ENCODE measurements around the gene ADGRL2.

ADGRL2 gene

DNA sequence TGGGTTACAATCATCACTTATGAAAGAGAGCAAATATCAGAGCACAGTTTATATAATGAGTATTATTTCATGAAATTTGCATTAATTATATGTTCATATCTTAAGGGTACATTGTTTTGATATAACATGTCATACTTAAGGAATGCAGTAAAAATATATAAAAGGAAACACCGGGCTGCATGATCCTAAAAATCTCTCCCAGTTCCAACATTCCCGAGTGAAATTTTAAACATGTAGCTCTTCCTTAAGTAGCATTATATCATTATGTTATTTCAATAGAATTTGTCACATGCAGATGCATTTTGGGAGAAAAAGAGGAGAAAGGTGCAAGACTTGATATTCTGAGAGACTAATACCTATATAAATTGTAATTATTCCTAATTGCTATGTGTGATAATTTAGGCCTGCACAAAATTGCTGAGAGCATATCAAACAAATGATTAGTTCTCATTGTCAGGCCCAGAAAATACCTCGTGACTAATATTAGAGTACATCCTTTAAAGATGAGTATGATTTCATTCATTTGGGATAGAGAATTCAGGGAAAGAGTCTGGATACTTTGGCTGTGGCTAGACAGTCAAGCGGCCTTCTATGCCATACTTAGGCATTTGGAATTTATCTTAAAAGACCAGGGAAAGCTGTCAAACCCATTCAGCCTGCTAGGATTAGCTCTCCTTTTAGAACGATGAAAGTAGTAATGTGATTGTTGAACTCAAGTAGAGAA is 86.8 kb downstream of the ADGRL2 start:
- Histone ChIP-seq H3K9me3 (no peaks in the 10 kb centered on the region), H3K4me3 (ENCODE audit: low read depth, low read length) (no peak overlapping the region), H3K36me3 (no peaks in the 10 kb centered on the region), H3K27me3 (no peaks in the 10 kb centered on the region), H3K4me1 (no peaks in the 10 kb centered on the region)
- DNase-seq, result no peak
- TF ChIP-seq, protein P1, sequence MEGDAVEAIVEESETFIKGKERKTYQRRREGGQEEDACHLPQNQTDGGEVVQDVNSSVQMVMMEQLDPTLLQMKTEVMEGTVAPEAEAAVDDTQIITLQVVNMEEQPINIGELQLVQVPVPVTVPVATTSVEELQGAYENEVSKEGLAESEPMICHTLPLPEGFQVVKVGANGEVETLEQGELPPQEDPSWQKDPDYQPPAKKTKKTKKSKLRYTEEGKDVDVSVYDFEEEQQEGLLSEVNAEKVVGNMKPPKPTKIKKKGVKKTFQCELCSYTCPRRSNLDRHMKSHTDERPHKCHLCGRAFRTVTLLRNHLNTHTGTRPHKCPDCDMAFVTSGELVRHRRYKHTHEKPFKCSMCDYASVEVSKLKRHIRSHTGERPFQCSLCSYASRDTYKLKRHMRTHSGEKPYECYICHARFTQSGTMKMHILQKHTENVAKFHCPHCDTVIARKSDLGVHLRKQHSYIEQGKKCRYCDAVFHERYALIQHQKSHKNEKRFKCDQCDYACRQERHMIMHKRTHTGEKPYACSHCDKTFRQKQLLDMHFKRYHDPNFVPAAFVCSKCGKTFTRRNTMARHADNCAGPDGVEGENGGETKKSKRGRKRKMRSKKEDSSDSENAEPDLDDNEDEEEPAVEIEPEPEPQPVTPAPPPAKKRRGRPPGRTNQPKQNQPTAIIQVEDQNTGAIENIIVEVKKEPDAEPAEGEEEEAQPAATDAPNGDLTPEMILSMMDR (IDR thresholded peaks at IDR 0.05; ENCODE audit: low read depth, low read length), result no peak

DNA sequence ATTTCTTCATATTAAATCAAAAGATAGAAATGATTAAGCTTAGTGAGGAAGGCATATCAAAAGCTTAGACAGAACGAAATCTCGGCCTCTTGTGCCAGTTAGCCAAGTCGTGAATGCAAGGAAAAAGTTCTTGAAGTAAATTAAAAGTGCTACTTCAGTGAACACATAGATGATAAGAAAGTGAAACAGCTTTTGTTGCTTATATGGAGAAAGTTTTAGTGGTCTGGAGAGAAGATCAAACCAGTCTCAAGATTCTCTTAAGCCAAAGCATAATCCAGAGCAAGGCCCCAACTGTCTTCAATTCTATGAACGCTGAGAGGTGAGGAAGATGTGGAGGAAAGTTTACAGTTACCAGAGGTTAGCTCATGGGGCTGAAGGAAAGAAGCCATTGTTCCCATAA is 88.4 kb downstream of the ADGRL2 start:
- no peaks in the 10 kb centered on the region for H3K4me1 ChIP-seq
- no peaks in the 10 kb centered on the region for H3K36me3 ChIP-seq
- TF ChIP-seq, protein P1 (IDR thresholded peaks at IDR 0.05; ENCODE audit: low read depth, low read length), result no peak

DNA sequence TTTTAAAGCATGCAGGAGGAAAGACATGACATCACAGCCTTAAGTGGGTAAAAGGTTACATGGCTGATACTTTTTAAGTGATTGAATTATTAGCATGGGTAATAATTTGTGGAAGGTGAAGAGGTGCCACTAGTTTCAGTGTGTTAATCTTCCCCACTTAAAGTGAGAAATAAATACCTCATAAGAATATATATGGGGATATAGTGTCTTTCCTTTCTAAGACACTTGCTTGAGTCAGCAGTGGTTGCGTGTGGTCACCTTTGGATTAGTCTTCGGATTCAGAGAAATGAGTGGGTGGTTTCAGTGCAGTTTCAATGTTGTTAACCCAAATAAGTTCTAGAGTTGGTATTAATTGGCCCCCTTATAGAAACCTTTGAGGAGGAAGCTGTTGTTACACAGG is 94.1 kb downstream of the ADGRL2 start:
- H3K4me3 ChIP-seq (ENCODE audit: low read depth, low read length), result no peak overlapping the region
- H3K9me3 ChIP-seq, result no peaks in the 10 kb centered on the region
- TF ChIP-seq, protein P1 (IDR thresholded peaks at IDR 0.05; ENCODE audit: low read depth, low read length), result no peak
- no peaks in the 10 kb centered on the region for H3K27me3 ChIP-seq
- DNase-seq, result no peak
- no peaks in the 10 kb centered on the region for H3K36me3 ChIP-seq
- no peaks in the 10 kb centered on the region for H3K4me1 ChIP-seq

More for the DNA sequence above, 88.4 kb downstream of the ADGRL2 start:
- Histone ChIP-seq H3K4me3 (ENCODE audit: low read depth, low read length) (no peak overlapping the region), H3K27me3 (no peaks in the 10 kb centered on the region), H3K9me3 (no peaks in the 10 kb centered on the region)
- no peak for DNase-seq

DNA sequence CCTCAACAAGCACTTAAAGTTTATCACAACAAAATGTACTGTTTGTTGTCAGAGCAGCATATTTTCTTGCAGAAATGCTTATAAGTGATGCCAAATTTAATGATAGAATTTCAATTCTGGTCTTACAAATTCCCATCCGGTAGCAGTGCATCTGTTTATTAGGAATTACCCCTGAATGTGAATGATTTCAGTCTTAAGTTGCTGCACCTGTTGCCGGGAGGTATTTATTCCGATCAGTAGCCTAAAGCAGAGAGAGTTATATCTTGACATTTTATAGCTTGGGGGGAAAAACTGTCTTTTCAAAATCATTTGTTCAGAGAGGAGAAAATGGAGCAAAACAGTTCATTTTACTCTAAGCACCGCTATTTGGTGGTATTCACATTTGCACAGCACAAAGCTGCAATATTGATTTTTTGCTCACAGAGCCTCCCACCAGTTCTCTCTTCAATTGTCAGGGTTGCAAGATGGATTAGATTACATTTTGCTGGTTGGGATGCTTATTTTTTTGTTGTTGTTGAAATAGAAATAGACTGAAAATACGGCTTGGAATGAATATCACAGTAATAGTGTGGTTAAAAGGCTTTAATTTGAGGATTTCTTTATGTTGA is 98.6 kb downstream of the ADGRL2 start:
- no peaks in the 10 kb centered on the region for H3K4me1 ChIP-seq
- TF ChIP-seq, protein P1 (IDR thresholded peaks at IDR 0.05; ENCODE audit: low read depth, low read length), result no peak
- no peak for DNase-seq
- no peaks in the 10 kb centered on the region for H3K36me3 ChIP-seq
- no peaks in the 10 kb centered on the region for H3K9me3 ChIP-seq
- H3K27me3 ChIP-seq, result no peaks in the 10 kb centered on the region
- H3K4me3 ChIP-seq (ENCODE audit: low read depth, low read length), result no peak overlapping the region

DNA sequence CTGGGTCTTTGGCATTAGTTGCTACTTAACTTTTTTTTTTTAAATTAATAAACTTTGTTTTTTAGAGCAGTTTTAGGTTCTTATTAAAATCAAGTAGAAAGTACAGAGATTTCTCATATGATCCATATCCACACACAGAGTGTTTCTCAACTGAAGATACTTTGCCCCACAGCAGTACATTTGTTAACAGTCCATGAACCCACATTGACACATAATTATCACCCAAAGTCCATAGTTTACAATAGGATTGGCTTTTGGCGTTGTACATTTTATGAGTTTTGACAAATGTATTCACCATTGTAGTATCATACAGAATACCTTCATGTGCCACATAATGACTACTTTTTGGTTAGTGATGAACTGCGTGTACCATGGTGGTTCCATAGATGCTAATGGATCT is 106.8 kb downstream of the ADGRL2 start:
- H3K9me3 ChIP-seq, result no peaks in the 10 kb centered on the region
- no peak for DNase-seq
- no peaks in the 10 kb centered on the region for H3K36me3 ChIP-seq
- no peaks in the 10 kb centered on the region for H3K4me1 ChIP-seq
- no peaks in the 10 kb centered on the region for H3K27me3 ChIP-seq
- TF ChIP-seq, protein P1 (IDR thresholded peaks at IDR 0.05; ENCODE audit: low read depth, low read length), result no peak
- no peak overlapping the region for H3K4me3 ChIP-seq (ENCODE audit: low read depth, low read length)

DNA sequence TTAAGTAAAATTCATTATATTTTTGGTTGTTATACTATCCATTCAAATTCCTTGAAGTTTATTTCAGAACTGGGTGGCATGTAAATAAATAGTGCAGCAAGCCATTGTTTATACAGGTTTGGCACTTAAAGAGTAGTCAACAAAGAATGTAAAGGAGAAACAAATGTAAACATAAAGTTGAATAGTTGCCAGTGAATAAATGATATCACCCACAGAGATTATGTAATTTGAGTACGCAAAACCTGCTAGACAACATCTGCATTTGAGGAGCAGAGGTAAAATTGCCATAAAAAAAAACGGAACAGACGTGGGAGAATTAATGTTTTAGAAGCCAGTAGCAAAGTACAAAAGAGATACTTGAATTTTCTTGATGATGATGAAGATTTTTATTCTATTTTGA is 111.6 kb downstream of the ADGRL2 start:
- Histone ChIP-seq H3K4me1 (no peaks in the 10 kb centered on the region), H3K36me3 (no peaks in the 10 kb centered on the region), H3K4me3 (ENCODE audit: low read depth, low read length) (no peak overlapping the region), H3K9me3 (no peaks in the 10 kb centered on the region), H3K27me3 (no peaks in the 10 kb centered on the region)
- TF ChIP-seq, protein P1 (IDR thresholded peaks at IDR 0.05; ENCODE audit: low read depth, low read length), result no peak
- DNase-seq, result no peak

Data from BE2C (cell line).